SK-N-SH (cell line): ENCODE data around the gene PDE4D. TPM values are rescaled to one million over a fixed set of nuclear protein-coding genes. Genes with fewer than 3 reads are reported as not detected.

Source experiments
- CTCF ChIA-PET: fragments of 300-600, 350-600 bp; formaldehyde crosslinking; extraction: SDS; loops from one replicate; lab custom pipeline; 2021; lab: Yijun Ruan, JAX
- POLR2A ChIA-PET: fragments of 350-600 bp; sonication (Branson Sonifier 250); formaldehyde crosslinking; extraction: SDS; loops from one replicate; lab custom pipeline; 2020; ENCODE audit warnings: antibody characterized with exemption, inconsistent platforms; lab: Yijun Ruan, JAX
- DNase-seq: peaks from one replicate; pipeline ENCODE4 v3.0.0; 2012
- H2AFZ ChIP-seq: fragments of 200-600 bp; sonication (generic); 2 replicates; pipeline ENCODE4 v1.8.1; 2016; ENCODE audit warnings: antibody characterized with exemption, mild to moderate bottlenecking, low read depth
- H3F3A ChIP-seq: fragments of 200-600 bp; sonication (generic); replicated peaks from 2 replicates; pipeline ENCODE3; 2016; ENCODE audit warnings: antibody characterized with exemption, mild to moderate bottlenecking; ENCODE audit not compliant: insufficient read depth
- H3K27ac ChIP-seq, 2 experiments: fragments of 200-500 bp in 1 of 2; fragments of 200-600 bp in 1 of 2; sonication (Bioruptor generic) in 1 of 2; sonication (generic), shearing (Covaris generic) in 1 of 2; 2 replicates each; pipeline versions ENCODE4 v1.5.1 to v1.6.1; 2014 to 2016; ENCODE audit warnings: low read depth in 2 of 2, inconsistent platforms in 1 of 2, low read length in 1 of 2, mild to moderate bottlenecking in 1 of 2, mixed read lengths in 1 of 2
- H3K27me3 ChIP-seq: fragments of 200-600 bp; sonication (generic), shearing (Covaris generic); 2 replicates; pipeline ENCODE4 v1.6.1; 2016; ENCODE audit warnings: mixed run types; ENCODE audit not compliant: insufficient read depth
- H3K36me3 ChIP-seq, 2 experiments: fragments of 200-500 bp in 1 of 2; fragments of 200-600 bp in 1 of 2; sonication (Bioruptor generic) in 1 of 2; sonication (generic) in 1 of 2; replicated peaks in 1 of 2; 2 replicates each; pipeline versions ENCODE3 to v1.5.1; 2014 to 2016; ENCODE audit warnings: low read length in 1 of 2, mild to moderate bottlenecking in 1 of 2; ENCODE audit not compliant: insufficient read depth in 2 of 2, control insufficient read depth in 1 of 2
- H3K4me1 ChIP-seq, 2 experiments: fragments of 200-500 bp in 1 of 2; fragments of 200-600 bp in 1 of 2; sonication (Bioruptor generic) in 1 of 2; sonication (generic), shearing (Covaris generic) in 1 of 2; 2 replicates each; pipeline versions ENCODE4 v1.5.1 to v1.6.1; 2014 to 2016; ENCODE audit warnings: low read depth in 1 of 2, low read length in 1 of 2, mixed run types in 1 of 2; ENCODE audit not compliant: insufficient read depth in 2 of 2, control insufficient read depth in 1 of 2
- H3K4me2 ChIP-seq: fragments of 200-600 bp; sonication (generic), shearing (Covaris generic); 2 replicates; pipeline ENCODE4 v1.6.1; 2017; ENCODE audit warnings: mixed run types
- H3K4me3 ChIP-seq, 2 experiments: fragments of 200-500 bp in 1 of 2; fragments of 200-600 bp in 1 of 2; sonication (Bioruptor generic) in 1 of 2; sonication (generic), shearing (Covaris generic) in 1 of 2; 2 replicates each; pipeline versions ENCODE4 v1.5.1 to v1.8.1; 2014 to 2016; ENCODE audit warnings: low read depth in 2 of 2, inconsistent platforms in 1 of 2, low read length in 1 of 2, mild to moderate bottlenecking in 1 of 2, mixed read lengths in 1 of 2, moderate library complexity in 1 of 2
- H3K79me2 ChIP-seq: fragments of 200-600 bp; sonication (generic); 2 replicates; pipeline ENCODE4 v1.8.1; 2017; ENCODE audit warnings: mild to moderate bottlenecking; ENCODE audit not compliant: insufficient read depth
- H3K9ac ChIP-seq: fragments of 200-600 bp; sonication (generic); 2 replicates; pipeline ENCODE4 v1.6.1; 2017; ENCODE audit warnings: mixed run types
- H3K9me2 ChIP-seq: fragments of 200-600 bp; sonication (generic); 2 replicates; pipeline ENCODE4 v1.6.1; 2017; ENCODE audit warnings: mixed run types
- H3K9me3 ChIP-seq: fragments of 200-600 bp; sonication (generic); 2 replicates; pipeline ENCODE4 v1.6.1; 2017; ENCODE audit warnings: mixed run types, mild to moderate bottlenecking, moderate library complexity
- H4K20me1 ChIP-seq: fragments of 200-600 bp; sonication (generic); 2 replicates; pipeline ENCODE4 v1.6.1; 2017; ENCODE audit warnings: mild to moderate bottlenecking, mixed run types; ENCODE audit not compliant: insufficient read depth
- CHD2 ChIP-seq: fragments of 150-350 bp; IDR thresholded peaks from 2 replicates; pipeline ENCODE4 v1.6.1; 2018; ENCODE audit warnings: low read length; ENCODE audit not compliant: partially characterized antibody
- ELF1 ChIP-seq: IDR thresholded peaks from 2 replicates; pipeline ENCODE4 v1.4.0; 2012
- EP300 ChIP-seq, 2 experiments: IDR thresholded peaks; 2 replicates each; pipeline versions ENCODE4 v1.4.0 to v1.6.1; 2012; ENCODE audit warnings: borderline replicate concordance in 1 of 2, low read depth in 1 of 2, low read length in 1 of 2
- EZH2phosphoT487 ChIP-seq: fragments of 200-600 bp; sonication (generic); IDR thresholded peaks from 2 replicates; pipeline ENCODE4 v1.6.1; 2017; ENCODE audit warnings: low read depth, mixed run types, mild to moderate bottlenecking, antibody characterized with exemption, moderate library complexity, borderline replicate concordance
- FOSL2 ChIP-seq: IDR thresholded peaks from 2 replicates; pipeline ENCODE4 v1.4.0; 2012; ENCODE audit warnings: low read depth, mild to moderate bottlenecking, moderate library complexity, borderline replicate concordance
- FOXJ3 ChIP-seq: sonication (generic); formaldehyde crosslinking; IDR thresholded peaks from 2 replicates; pipeline ENCODE4 v1.5.1; 2020; ENCODE audit warnings: mild to moderate bottlenecking, missing genetic modification reagents
- FOXM1 ChIP-seq: IDR thresholded peaks from 2 replicates; pipeline ENCODE4 v1.4.0; 2012; ENCODE audit warnings: low read depth, mild to moderate bottlenecking
- GABPA ChIP-seq: IDR thresholded peaks from 2 replicates; pipeline ENCODE4 v1.4.0; 2012; ENCODE audit warnings: low read depth, mild to moderate bottlenecking
- JUND ChIP-seq: IDR thresholded peaks from 2 replicates; pipeline ENCODE4 v1.4.0; 2012
- MEF2A ChIP-seq: IDR thresholded peaks from 2 replicates; pipeline ENCODE4 v1.4.0; 2012; ENCODE audit warnings: low read depth, borderline replicate concordance
- MXI1 ChIP-seq: IDR thresholded peaks from 2 replicates; pipeline ENCODE4 v1.6.1; 2012; ENCODE audit warnings: mild to moderate bottlenecking, low read depth, low read length, improper control_type of control experiment
- NRF1 ChIP-seq: IDR thresholded peaks from 2 replicates; pipeline ENCODE4 v1.6.1; 2012; ENCODE audit warnings: low read depth, mild to moderate bottlenecking, low read length
- POLR2AphosphoS5 ChIP-seq: IDR thresholded peaks from 2 replicates; pipeline ENCODE4 v1.6.1; 2012; ENCODE audit warnings: low read depth, low read length
- RCOR1 ChIP-seq: fragments of 150-350 bp; IDR thresholded peaks from 2 replicates; pipeline ENCODE4 v1.6.1; 2017; ENCODE audit warnings: antibody characterized with exemption, low read length
- RFX5 ChIP-seq: IDR thresholded peaks from 2 replicates; pipeline ENCODE4 v1.6.1; 2012; ENCODE audit warnings: mild to moderate bottlenecking, improper control_type of control experiment, low read length
- SIN3A ChIP-seq: IDR thresholded peaks from 2 replicates; pipeline ENCODE4 v1.6.1; 2012; ENCODE audit warnings: low read depth, mild to moderate bottlenecking, low read length, moderate library complexity, borderline replicate concordance
- TEAD4 ChIP-seq: IDR thresholded peaks from 2 replicates; pipeline ENCODE4 v1.4.0; 2012; ENCODE audit warnings: mild to moderate bottlenecking, borderline replicate concordance; ENCODE audit not compliant: insufficient read depth
- USF2 ChIP-seq: fragments of 150-350 bp; IDR thresholded peaks from 2 replicates; pipeline ENCODE4 v1.6.1; 2017; ENCODE audit warnings: antibody characterized with exemption, low read length, low read depth, borderline replicate concordance
- YY1 ChIP-seq: IDR thresholded peaks from 2 replicates; pipeline ENCODE4 v1.4.0; 2012; ENCODE audit warnings: low read depth, mild to moderate bottlenecking
- WGBS: methylation state at CpG from one replicate; pipeline ENCODE4 v1.1.6; 2017; ENCODE audit warnings: low lambda C conversion rate; 5-methylcytosine and 5-hydroxymethylcytosine counted together
- polyA plus RNA-seq, 3 experiments: library from polyadenylated mRNA; depleted of rRNA; stranded (reverse); fragments of >200 nt; gene quantifications; 2 replicates each; pipeline ENCODE4 v1.2.3, GENCODE V29; 2012
- TF ChIP-seq, protein P1 (sequence below): IDR thresholded peaks from 2 replicates; pipeline ENCODE4 v1.4.0; 2012; ENCODE audit warnings: low read depth

PDE4D gene
- polyA plus RNA-seq, 1 of the 3 experiments (the other 2 are of a cell fraction) = 2.4 TPM

DNA sequence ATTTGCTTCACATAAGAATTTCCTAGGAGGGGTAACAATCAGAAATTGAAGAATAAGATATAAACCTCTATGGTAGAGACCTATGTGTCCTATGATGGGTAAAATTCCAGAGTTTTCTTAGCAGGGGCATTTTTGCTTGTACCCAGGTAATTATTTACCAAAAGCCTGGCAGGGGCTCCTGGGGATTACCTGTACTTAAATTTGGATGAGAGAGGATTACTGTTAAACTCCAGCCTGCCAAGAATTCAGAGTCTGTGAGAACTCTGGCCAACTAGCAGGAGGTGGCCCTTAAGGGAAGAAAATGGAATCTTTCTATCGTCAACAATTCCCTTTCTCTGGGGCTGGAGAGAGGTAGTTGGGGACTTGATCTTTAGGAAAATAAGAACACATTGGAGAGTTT, 460.4 kb downstream of the PDE4D start:
- DNase-seq = no peak

GRCh38 chr5:59430066-59430685, 463.4 kb downstream of the PDE4D start:
- TF ChIP-seq ELF1 (no peak), JUND (no peak), EP300 (IDR thresholded peaks at IDR 0.05; ENCODE audit: borderline replicate concordance in 1 of 2, low read depth in 1 of 2, low read length in 1 of 2) (no peak), EZH2phosphoT487 (no peak), MEF2A (no peak), YY1 (no peak), FOSL2 (no peak), POLR2AphosphoS5 (no peak), FOXM1 (no peak), RFX5 (no peak), MXI1 (no peak), GABPA (no peak), SIN3A (no peak), RCOR1 (no peak), CHD2 (no peak)
- TF ChIP-seq, protein P1, sequence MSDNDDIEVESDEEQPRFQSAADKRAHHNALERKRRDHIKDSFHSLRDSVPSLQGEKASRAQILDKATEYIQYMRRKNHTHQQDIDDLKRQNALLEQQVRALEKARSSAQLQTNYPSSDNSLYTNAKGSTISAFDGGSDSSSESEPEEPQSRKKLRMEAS = no peak
- Histone ChIP-seq H3K4me3 (no peak overlapping the region), H3K9me3 (no peaks in the 10 kb centered on the region), H3K9me2 (no peaks in the 10 kb centered on the region), H3F3A (no peaks in the 10 kb centered on the region), H3K79me2 (no peaks in the 10 kb centered on the region), H3K27ac (no peak overlapping the region; a peak in 1 of 4 replicates), H3K4me2 (no peak overlapping the region), H3K4me1 (peaks cover 0 to 8% of the 10 kb centered on the region in 2 experiments; a peak in 1 of 4 replicates), H3K36me3 (no peaks in the 10 kb centered on the region), H3K9ac (no peak overlapping the region), H4K20me1 (no peaks in the 10 kb centered on the region), H2AFZ (no peak overlapping the region), H3K27me3 (no peaks in the 10 kb centered on the region)
- WGBS = 96% methylated on average over 9 of the region's 9 CpGs
- CTCF ChIA-PET = interaction anchor here (0.8 to 1.0 kb wide), 2 partner anchors 331 to 516 kb away, joined by 3 read pairs; no protein-coding TSS in a partner anchor
- POLR2A ChIA-PET = no interaction called here
- no peak for DNase-seq

More for the DNA sequence above, 460.4 kb downstream of the PDE4D start:
- Histone ChIP-seq H3K27ac (no peak overlapping the region), H3K79me2 (no peaks in the 10 kb centered on the region), H3K9me3 (no peaks in the 10 kb centered on the region), H3K4me2 (no peak overlapping the region), H3K36me3 (no peaks in the 10 kb centered on the region), H3K9me2 (no peaks in the 10 kb centered on the region), H2AFZ (no peak overlapping the region), H4K20me1 (no peaks in the 10 kb centered on the region), H3K4me1 (peaks cover 0 to 2% of the 10 kb centered on the region in 2 experiments; a peak in 1 of 4 replicates), H3K27me3 (no peaks in the 10 kb centered on the region), H3K4me3 (no peak overlapping the region), H3F3A (no peaks in the 10 kb centered on the region), H3K9ac (no peak overlapping the region)
- ChIA-PET POLR2A (no interaction called here), CTCF (no interaction called here)
- 95% methylated on average over 1 of the region's 1 CpG for WGBS
- TF ChIP-seq FOXJ3 (CRISPR knock-in tag) (no peak), RCOR1 (no peak), USF2 (no peak), NRF1 (no peak), MXI1 (no peak), GABPA (no peak), ELF1 (no peak), TEAD4 (no peak), RFX5 (no peak)
- TF ChIP-seq, protein P1 = no peak
